GM12801 (cell line): Measurements from ENCODE around the gene NFYB.

Experiments used
- TF ChIP-seq, protein P1 (sequence below): IDR thresholded peaks from one replicate; pipeline ENCODE4 v1.5.1; 2011; ENCODE audit warnings: control low read depth; ENCODE audit not compliant: insufficient read length; ENCODE audit errors: extremely low read depth

Gene NFYB

DNA sequence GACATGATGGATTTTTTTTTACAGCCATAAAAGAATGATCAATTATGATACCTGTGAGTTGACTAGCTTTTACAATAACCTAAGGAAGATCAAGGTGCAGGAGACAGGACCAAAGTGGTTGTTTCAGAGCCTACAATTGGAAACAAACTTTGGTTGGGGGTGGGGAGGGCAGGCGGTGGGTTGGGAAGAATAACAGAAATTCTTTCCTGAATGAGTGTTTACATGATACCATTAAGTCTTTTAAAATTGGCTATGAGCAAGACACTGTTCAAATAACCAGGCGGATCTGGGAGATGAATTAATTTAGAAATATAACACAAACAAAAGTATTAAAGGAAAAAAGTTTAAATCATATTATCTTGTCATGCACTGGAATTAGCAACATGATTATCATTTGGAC is 7.2 kb downstream of the NFYB start:
- TF ChIP-seq, protein P1, sequence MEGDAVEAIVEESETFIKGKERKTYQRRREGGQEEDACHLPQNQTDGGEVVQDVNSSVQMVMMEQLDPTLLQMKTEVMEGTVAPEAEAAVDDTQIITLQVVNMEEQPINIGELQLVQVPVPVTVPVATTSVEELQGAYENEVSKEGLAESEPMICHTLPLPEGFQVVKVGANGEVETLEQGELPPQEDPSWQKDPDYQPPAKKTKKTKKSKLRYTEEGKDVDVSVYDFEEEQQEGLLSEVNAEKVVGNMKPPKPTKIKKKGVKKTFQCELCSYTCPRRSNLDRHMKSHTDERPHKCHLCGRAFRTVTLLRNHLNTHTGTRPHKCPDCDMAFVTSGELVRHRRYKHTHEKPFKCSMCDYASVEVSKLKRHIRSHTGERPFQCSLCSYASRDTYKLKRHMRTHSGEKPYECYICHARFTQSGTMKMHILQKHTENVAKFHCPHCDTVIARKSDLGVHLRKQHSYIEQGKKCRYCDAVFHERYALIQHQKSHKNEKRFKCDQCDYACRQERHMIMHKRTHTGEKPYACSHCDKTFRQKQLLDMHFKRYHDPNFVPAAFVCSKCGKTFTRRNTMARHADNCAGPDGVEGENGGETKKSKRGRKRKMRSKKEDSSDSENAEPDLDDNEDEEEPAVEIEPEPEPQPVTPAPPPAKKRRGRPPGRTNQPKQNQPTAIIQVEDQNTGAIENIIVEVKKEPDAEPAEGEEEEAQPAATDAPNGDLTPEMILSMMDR: no peak

DNA sequence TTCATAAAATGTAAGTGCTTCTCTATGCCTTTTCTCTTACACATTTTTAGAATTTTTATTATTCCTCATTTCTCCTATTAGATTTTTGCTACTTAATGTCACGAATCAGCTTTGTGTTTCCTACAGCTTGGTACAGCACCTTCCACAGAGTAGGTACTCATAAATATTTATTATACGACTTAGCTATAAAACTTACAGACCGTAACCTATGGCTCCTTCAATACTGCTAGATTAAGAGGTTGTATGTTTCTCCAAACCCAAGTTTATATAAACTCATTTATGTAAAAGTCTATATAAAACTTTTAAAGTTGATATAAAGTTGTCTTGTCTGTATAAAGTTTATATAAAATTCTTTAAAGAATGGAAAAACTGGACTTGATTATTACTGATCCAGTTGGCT is 11.5 kb downstream of the NFYB start:
- TF ChIP-seq, protein P1: no peak

DNA sequence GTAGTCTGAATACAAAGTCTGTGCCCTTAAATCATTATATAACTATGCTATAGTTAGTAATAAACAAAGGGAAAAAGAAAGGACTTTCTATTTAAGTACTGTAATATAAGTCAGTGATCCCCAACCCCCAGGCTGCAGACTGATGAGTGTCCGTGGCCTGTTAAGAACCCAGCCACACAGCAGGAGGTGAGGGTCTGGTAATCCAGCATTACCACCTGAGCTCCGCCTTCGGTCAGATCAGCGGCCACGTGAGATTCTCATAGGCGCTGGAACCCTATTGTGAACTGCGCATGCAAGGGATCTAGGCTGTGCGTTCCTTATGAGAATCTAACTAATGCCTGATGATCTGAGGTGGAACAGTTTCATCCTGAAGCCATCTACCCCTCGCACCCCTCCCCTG is 15.7 kb downstream of the NFYB start:
- TF ChIP-seq, protein P1: no peak

DNA sequence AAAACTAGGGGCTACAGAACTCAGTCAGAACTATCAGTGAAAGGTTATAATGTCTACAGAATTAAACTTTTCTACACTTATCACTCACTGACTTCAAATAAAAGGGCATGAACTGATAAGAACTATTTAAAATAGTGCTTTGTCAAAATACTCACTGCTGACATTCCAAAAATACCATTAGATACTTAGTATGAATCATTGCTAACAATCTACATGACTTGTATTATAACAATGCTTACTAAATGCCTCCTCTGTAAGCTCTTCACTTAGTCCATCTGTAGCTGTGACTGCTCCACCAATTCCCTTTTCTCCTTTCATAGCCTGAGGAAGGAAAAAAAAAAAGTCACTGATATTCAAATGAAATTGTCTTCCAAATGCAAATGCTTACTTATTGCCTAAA is 17.0 kb downstream of the NFYB start:
- TF ChIP-seq, protein P1: no peak

DNA sequence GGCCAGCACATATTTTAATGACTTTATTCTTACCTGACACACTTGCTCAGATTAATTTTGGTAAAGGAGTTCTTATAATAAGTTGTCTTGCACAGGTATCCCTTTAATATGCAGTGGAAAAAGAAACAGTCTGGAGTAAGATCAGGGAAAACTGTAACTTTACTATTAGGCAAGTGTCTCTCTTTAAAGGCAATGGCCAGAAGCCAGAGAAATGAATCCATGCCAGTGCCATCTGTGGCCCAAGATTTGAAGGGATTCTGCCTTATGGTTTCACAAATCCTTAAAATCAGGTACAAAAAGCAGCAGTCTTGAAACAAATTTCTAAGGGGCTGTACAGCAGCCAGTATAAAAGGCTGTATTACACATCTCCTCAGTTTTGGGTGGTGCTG is 22.4 kb downstream of the NFYB start:
- TF ChIP-seq, protein P1: no peak

DNA sequence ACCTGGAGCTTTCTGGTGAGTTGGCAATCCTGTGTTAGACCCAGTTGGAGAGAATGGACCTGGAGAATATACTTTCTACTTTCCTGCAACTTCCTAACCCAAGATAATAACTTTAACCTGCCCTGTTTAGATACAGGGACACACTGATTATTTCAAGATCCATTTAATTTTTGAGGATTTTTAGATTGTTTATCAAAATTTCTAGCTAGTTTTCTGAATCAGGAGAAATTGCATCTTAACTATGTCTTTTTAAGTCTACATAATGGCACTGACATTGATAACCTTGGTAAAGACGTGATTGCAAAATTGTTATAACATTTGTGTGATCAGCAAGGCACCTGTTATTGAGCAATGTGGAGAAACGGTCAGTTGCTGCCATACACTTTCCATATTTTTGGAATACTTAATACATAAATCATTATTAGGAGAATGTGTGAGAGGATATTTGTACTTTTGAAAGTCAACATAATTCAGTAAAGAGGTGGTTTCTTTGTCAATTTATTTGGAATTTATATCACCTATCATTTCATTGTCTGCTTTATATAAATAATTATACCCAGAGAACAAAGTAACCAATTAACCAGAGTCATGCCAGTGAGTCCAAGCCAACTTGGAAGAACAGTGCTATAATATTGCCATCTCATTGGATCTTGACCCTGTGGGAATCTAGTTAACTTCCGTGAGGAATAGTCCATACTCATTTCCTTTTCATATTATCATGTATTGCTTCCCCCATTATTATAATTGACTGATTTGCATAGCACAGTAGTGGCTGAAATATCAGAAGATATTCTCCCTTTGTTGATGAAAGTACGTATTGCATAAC is 28.4 kb downstream of the NFYB start:
- TF ChIP-seq, protein P1: no peak

DNA sequence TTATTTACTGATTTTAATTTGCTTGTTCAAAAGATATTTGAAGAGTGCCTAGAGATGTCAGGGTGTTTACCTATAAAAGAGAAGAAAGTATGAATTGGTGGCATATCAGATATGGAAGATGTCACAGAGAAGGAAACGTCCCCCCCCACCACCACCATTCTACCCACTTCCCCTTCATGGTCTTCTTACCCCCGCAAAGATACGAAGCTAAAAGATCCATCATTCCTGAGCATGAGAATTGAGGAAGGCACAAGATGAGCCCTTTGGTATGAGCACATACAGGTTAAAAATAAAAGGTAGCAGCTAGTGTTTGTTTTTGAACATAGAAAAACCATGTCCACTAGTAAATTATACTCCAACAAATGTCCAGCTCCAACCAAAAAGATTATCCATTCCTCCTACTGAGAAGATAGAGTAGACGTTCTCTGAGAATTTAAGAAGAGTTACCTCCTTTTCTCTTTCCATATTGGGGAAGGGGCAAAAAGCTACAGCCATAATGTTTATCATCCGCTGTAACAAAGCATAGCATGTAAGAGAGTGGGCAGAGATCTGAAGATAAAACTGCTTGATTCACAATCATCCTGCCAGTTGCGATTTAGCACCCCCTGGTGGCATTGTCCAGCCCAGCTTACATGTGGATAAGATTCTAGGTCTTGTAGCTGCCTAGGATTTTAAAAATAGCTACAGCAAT is 29.1 kb downstream of the NFYB start:
- TF ChIP-seq, protein P1: no peak
